HCT116 (cell line): ENCODE results near the gene PACSIN2. TPM values are rescaled to one million over a fixed set of nuclear protein-coding genes. Genes with fewer than 3 reads are reported as not detected.

ENCODE experiments used
- ATAC-seq: fragments of 200-7000 bp; cut with Tn5 transposase; 2 replicates; pipeline ENCODE4 v1.9.1; 2020; ENCODE audit warnings: mild to moderate bottlenecking, moderate library complexity
- BruUV-seq: library from RNA; stranded (reverse); fragments of 400-500 nt; replicated peaks from 2 replicates; lab custom pipeline; 2021; lab: Mats Ljungman, UMichigan
- CTCF ChIA-PET: fragments of 300-600 bp; sonication (Branson Sonifier 250); formaldehyde crosslinking; loops from one replicate; lab custom pipeline; 2021; ENCODE audit warnings: antibody characterized with exemption; lab: Charles Lee
- POLR2A ChIA-PET: fragments of 300-600, 350-600 bp; sonication (Branson Sonifier 250); formaldehyde crosslinking; loops from one replicate; lab custom pipeline; 2021; ENCODE audit warnings: antibody characterized with exemption; lab: Charles Lee
- RAD21 ChIA-PET, 2 experiments: fragments of 300-600 bp; sonication (Branson Sonifier 250); formaldehyde crosslinking; loops; one replicate each; lab custom pipeline; 2023; ENCODE audit warnings: low total read pairs in 2 of 2; ENCODE audit not compliant: uncharacterized antibody in 2 of 2, unreplicated experiment in 2 of 2, low non-redundant PET in 1 of 2; lab: Charles Lee
- DNase-seq: peaks from one replicate; pipeline ENCODE4 v3.0.0-alpha.2; 2010; ENCODE audit warnings: low read depth, low spot score
- H2AFZ ChIP-seq: fragments of 200-600 bp; shearing (Covaris generic), sonication (generic); 2 replicates; pipeline ENCODE4 v1.6.1; 2017; ENCODE audit warnings: low read depth, mixed run types, mixed read lengths, antibody characterized with exemption, low read length; ENCODE audit not compliant: poor library complexity, severe bottlenecking
- H3K27ac ChIP-seq: 2 replicates; pipeline ENCODE4 v1.5.1; 2012; ENCODE audit warnings: low read depth, low read length
- H3K27me3 ChIP-seq: fragments of 200-600 bp; sonication (generic); 2 replicates; pipeline ENCODE4 v1.6.1; 2016; ENCODE audit warnings: mixed run types, low read length, mixed read lengths; ENCODE audit not compliant: insufficient read depth
- H3K36me3 ChIP-seq, 2 experiments: fragments of 200-500 bp in 1 of 2; fragments of 200-600 bp in 1 of 2; sonication (Bioruptor generic) in 1 of 2; sonication (generic) in 1 of 2; 2 replicates each; pipeline versions ENCODE4 v1.5.1 to v1.6.1; 2014 to 2016; ENCODE audit warnings: low read length in 2 of 2, inconsistent platforms in 1 of 2, mixed read lengths in 1 of 2, mixed run types in 1 of 2; ENCODE audit not compliant: insufficient read depth in 2 of 2, control insufficient read depth in 1 of 2
- H3K4me1 ChIP-seq, 2 experiments: fragments of 200-600 bp in 1 of 2; sonication (generic) in 1 of 2; 2 replicates each; pipeline versions ENCODE4 v1.5.1 to v1.6.1; 2012 to 2017; ENCODE audit warnings: low read length in 2 of 2, inconsistent platforms in 1 of 2, mild to moderate bottlenecking in 1 of 2, mixed read lengths in 1 of 2, mixed run types in 1 of 2, moderate library complexity in 1 of 2; ENCODE audit not compliant: insufficient read depth in 2 of 2, control insufficient read depth in 1 of 2
- H3K4me2 ChIP-seq: fragments of 200-600 bp; sonication (generic); 2 replicates; pipeline ENCODE4 v1.6.1; 2017; ENCODE audit warnings: mixed run types, low read length, mixed read lengths
- H3K4me3 ChIP-seq, 2 experiments: fragments of 200-600 bp in 1 of 2; sonication (generic) in 1 of 2; replicated peaks in 1 of 2; 2 replicates each; pipeline ENCODE4 v1.5.1; 2011 to 2016; ENCODE audit warnings: low read length in 2 of 2, control low read depth in 1 of 2, low read depth in 1 of 2, mild to moderate bottlenecking in 1 of 2, mixed read lengths in 1 of 2, mixed run types in 1 of 2
- H3K79me2 ChIP-seq: fragments of 200-600 bp; sonication (generic); 2 replicates; pipeline ENCODE4 v1.6.1; 2017; ENCODE audit warnings: mild to moderate bottlenecking, mixed run types, low read length, moderate library complexity, mixed read lengths; ENCODE audit not compliant: insufficient read depth
- H3K9ac ChIP-seq: fragments of 200-600 bp; sonication (generic); 2 replicates; pipeline ENCODE4 v1.6.1; 2016; ENCODE audit warnings: low read length, mixed read lengths
- H3K9me2 ChIP-seq: fragments of 200-600 bp; sonication (generic), shearing (Covaris generic); 2 replicates; pipeline ENCODE4 v1.6.1; 2017; ENCODE audit warnings: mixed run types, mild to moderate bottlenecking, moderate library complexity; ENCODE audit not compliant: insufficient read depth
- H3K9me3 ChIP-seq, 2 experiments: fragments of 200-500 bp in 1 of 2; fragments of 200-600 bp in 1 of 2; sonication (Bioruptor generic) in 1 of 2; sonication (generic) in 1 of 2; 2 replicates each; pipeline ENCODE4 v1.6.1; 2014 to 2017; ENCODE audit warnings: low read length in 2 of 2, mixed read lengths in 2 of 2, inconsistent platforms in 1 of 2, low read depth in 1 of 2, mild to moderate bottlenecking in 1 of 2, mixed run types in 1 of 2, moderate library complexity in 1 of 2; ENCODE audit not compliant: control insufficient read depth in 1 of 2, insufficient read depth in 1 of 2
- H4K20me1 ChIP-seq: fragments of 200-600 bp; sonication (generic), shearing (Covaris generic); 2 replicates; pipeline ENCODE4 v1.6.1; 2017; ENCODE audit warnings: mixed run types, mild to moderate bottlenecking, moderate library complexity; ENCODE audit not compliant: insufficient read depth
- CBX3 ChIP-seq: IDR thresholded peaks from 2 replicates; pipeline ENCODE4 v1.6.1; 2012; ENCODE audit warnings: low read depth
- CEBPB ChIP-seq: IDR thresholded peaks from 2 replicates; pipeline ENCODE4 v1.6.1; 2012; ENCODE audit warnings: low read depth
- EZH2phosphoT487 ChIP-seq: fragments of 200-600 bp; IDR thresholded peaks from 2 replicates; pipeline ENCODE4 v1.6.1; 2018; ENCODE audit warnings: antibody characterized with exemption, borderline replicate concordance
- FOSL1 ChIP-seq: IDR thresholded peaks from 2 replicates; pipeline ENCODE4 v1.6.1; 2012; ENCODE audit warnings: low read depth
- JUND ChIP-seq: IDR thresholded peaks from 2 replicates; pipeline ENCODE4 v1.6.1; 2012
- POLR2A ChIP-seq: IDR thresholded peaks from 2 replicates; pipeline ENCODE4 v1.7.0; 2011; ENCODE audit warnings: borderline replicate concordance; ENCODE audit not compliant: insufficient read depth, insufficient read length; ENCODE audit errors: extremely low read depth
- RAD21 ChIP-seq: IDR thresholded peaks from 2 replicates; pipeline ENCODE4 v1.6.1; 2012; ENCODE audit warnings: low read depth, mild to moderate bottlenecking
- SIN3A ChIP-seq: IDR thresholded peaks from 2 replicates; pipeline ENCODE4 v1.6.1; 2012; ENCODE audit warnings: low read depth
- SRF ChIP-seq: IDR thresholded peaks from 2 replicates; pipeline ENCODE4 v1.6.1; 2012; ENCODE audit warnings: low read depth
- ZFX ChIP-seq: fragments of 450-650 bp; IDR thresholded peaks from 2 replicates; pipeline ENCODE4 v1.6.1; 2017
- intact Hi-C: fragments of 100-400 bp; cut with micrococcal nuclease; formaldehyde crosslinking; loops from 2 replicates; pipeline ENCODE4 v1.10.0; 2022
- total RNA-seq: library from RNA; stranded (reverse); gene quantifications from one replicate; pipeline ENCODE4 v1.2.1, GENCODE V29; 2021; ENCODE audit not compliant: unreplicated experiment
- TF ChIP-seq, protein P1 (sequence below): IDR thresholded peaks from 2 replicates; pipeline ENCODE4 v1.6.1; 2012; ENCODE audit warnings: low read depth
- TF ChIP-seq, protein P2 (sequence below): IDR thresholded peaks from 2 replicates; pipeline ENCODE4 v1.6.1; 2012

PACSIN2 gene
- total RNA-seq, 1 experiment from 2014 or later: 48.2 TPM

DNA sequence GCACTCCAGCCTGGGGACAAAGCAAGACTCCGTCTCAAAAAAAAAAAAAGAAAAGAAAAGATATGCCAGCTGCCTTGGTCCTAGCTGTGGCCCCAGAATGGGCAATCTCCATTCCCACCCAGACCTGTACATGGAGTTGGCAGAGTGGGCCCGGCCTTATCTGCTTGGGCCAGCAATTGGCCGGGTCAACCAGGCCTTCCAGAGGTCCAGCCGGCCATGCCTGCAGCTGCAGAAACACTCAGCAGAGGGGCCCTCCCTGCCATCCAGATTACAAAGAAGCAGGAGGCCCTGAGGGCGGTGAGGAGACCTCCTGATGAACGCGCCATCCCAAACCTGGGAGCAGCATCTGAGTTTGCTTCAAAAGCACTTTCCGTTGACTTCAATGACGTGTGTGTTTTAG is 131.0 kb downstream of the PACSIN2 start:
- ChIA-PET CTCF (interaction anchor here (1.1 kb wide), 1 partner anchor 16 kb away, joined by 4 read pairs; no protein-coding TSS in a partner anchor), POLR2A (no interaction called here), RAD21 (no interaction called here)
- intact Hi-C loops: no loop called here
- Histone ChIP-seq H3K4me3 (no peak overlapping the region), H3K27ac (no peak overlapping the region), H2AFZ (no peak overlapping the region), H3K27me3 (no peaks in the 10 kb centered on the region), H3K9ac (no peak overlapping the region), H3K9me3 (no peaks in the 10 kb centered on the region), H3K4me1 (no peaks in the 10 kb centered on the region; a peak in 1 of 4 replicates), H3K36me3 (peaks cover 12 to 19% of the 10 kb centered on the region in 2 experiments; a peak in 3 of 4 replicates), H3K9me2 (no peaks in the 10 kb centered on the region), H3K4me2 (no peak overlapping the region), H4K20me1 (no peaks in the 10 kb centered on the region), H3K79me2 (no peaks in the 10 kb centered on the region)
- TF ChIP-seq SIN3A (no peak), FOSL1 (no peak), CEBPB (no peak), CBX3 (no peak), JUND (no peak), ZFX (no peak), POLR2A (no peak), RAD21 (no peak), EZH2phosphoT487 (no peak), SRF (no peak)
- TF ChIP-seq, protein P1, sequence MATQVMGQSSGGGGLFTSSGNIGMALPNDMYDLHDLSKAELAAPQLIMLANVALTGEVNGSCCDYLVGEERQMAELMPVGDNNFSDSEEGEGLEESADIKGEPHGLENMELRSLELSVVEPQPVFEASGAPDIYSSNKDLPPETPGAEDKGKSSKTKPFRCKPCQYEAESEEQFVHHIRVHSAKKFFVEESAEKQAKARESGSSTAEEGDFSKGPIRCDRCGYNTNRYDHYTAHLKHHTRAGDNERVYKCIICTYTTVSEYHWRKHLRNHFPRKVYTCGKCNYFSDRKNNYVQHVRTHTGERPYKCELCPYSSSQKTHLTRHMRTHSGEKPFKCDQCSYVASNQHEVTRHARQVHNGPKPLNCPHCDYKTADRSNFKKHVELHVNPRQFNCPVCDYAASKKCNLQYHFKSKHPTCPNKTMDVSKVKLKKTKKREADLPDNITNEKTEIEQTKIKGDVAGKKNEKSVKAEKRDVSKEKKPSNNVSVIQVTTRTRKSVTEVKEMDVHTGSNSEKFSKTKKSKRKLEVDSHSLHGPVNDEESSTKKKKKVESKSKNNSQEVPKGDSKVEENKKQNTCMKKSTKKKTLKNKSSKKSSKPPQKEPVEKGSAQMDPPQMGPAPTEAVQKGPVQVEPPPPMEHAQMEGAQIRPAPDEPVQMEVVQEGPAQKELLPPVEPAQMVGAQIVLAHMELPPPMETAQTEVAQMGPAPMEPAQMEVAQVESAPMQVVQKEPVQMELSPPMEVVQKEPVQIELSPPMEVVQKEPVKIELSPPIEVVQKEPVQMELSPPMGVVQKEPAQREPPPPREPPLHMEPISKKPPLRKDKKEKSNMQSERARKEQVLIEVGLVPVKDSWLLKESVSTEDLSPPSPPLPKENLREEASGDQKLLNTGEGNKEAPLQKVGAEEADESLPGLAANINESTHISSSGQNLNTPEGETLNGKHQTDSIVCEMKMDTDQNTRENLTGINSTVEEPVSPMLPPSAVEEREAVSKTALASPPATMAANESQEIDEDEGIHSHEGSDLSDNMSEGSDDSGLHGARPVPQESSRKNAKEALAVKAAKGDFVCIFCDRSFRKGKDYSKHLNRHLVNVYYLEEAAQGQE: no peak
- TF ChIP-seq, protein P2, sequence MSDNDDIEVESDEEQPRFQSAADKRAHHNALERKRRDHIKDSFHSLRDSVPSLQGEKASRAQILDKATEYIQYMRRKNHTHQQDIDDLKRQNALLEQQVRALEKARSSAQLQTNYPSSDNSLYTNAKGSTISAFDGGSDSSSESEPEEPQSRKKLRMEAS: no peak
- BruUV-seq: no TSS peak
- DNase-seq (no peak), ATAC-seq (no peak)
